ENCODE results near the gene CENPK. TPM values are rescaled to one million over a fixed set of nuclear protein-coding genes. Genes with fewer than 3 reads are reported as not detected.

CENPK gene
- total and polyA plus RNA-seq, 9 of the 15 experiments (the other 6 are each of a cell fraction or from before 2014, with no cell fraction given), result 30.8 to 134 (median 69.0) TPM

DNA sequence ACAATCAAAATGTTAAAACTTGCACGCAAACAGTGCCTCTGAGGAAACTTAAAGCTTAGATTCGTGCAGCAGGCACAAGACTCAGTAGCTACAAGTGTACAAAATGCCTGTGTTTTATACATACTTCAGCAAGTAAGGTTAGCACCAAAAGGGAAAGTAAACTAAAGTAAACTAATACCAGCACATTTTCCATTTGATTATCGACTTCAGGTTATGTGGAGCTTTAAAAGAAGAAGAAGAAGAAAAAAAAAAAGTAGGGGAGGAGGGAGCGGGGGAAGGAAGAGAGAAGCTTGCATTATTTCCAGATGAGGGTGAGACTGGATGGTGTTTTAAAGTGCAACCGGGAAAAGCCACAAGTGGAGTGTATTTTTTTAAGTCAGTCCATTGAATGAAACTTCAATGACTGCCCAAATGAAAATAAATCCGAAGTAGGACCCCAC, 80.7 kb downstream of the CENPK start:
- intact Hi-C loops (cut with micrococcal nuclease), result loop anchor here (2.0 to 5.0 kb wide), 6 partner anchors 80 to 848 kb away; partner anchors contain the start of genes CENPK and PPWD1
- Histone ChIP-seq H2AFZ (ENCODE audit: low read depth, low read length) (peak overlapping the region; percentile 85), H3K27ac (ENCODE audit: extremely low read depth, low read depth, low read length) (peak overlapping the region; percentile 89), H3K27me3 (ENCODE audit: control insufficient read depth in 2 of 2, insufficient read depth in 2 of 2, low read length in 2 of 2) (no peaks in the 10 kb centered on the region), H3K9ac (ENCODE audit: insufficient read depth in 1 of 2, low read depth in 2 of 2, low read length in 2 of 2) (peak overlapping the region in 1 of 2 experiments; percentile 72; a peak in 2 of 4 replicates), H3K36me3 (ENCODE audit: control insufficient read depth, insufficient read depth, low read length) (no peaks in the 10 kb centered on the region), H3K9me3 (replicated peaks; ENCODE audit: control insufficient read depth, insufficient read depth, low read depth, low read length) (no peaks in the 10 kb centered on the region), H3K9me1 (ENCODE audit: control insufficient read depth, insufficient read depth, low read length) (no peaks in the 10 kb centered on the region), H3K4me3 (peak overlapping the region; percentile 50), H3K4me2 (ENCODE audit: insufficient read depth, low read length) (peak overlapping the region; percentile 87), H3K4me1 (replicated peaks in 1 of 2; ENCODE audit: control insufficient read depth in 2 of 2, insufficient read depth in 2 of 2, low read length in 2 of 2) (peaks cover 0 to 11% of the 10 kb centered on the region in 2 experiments; a peak in 1 of 5 replicates), H4K20me1 (replicated peaks; ENCODE audit: control insufficient read depth, insufficient read depth, low read length) (no peaks in the 10 kb centered on the region), H3K79me2 (ENCODE audit: control insufficient read depth, insufficient read depth, low read length) (peaks cover 16% of the 10 kb centered on the region; the same call in 2 of the 3 replicates)
- peak in 3 of 4 experiments; percentile 12 to 16 (median 14) for DNase-seq (ENCODE audit: extremely low read depth in 1 of 4, low spot score in 3 of 4)
- whole genome bisulfite sequencing (ENCODE audit: insufficient coverage, low coverage, missing lambda C conversion rate), result 0% methylated on average over 6 of the region's 6 CpGs
- ChIA-PET POLR2A (interaction anchor here (0.6 to 1.4 kb wide), 7 partner anchors 8 to 692 kb away, joined by 3 to 6 read pairs (median 3); no protein-coding TSS in a partner anchor), CTCF (ENCODE audit: low intra/inter-chr PET ratio) (interaction anchor here (0.7 to 2.7 kb wide), 2 partner anchors 106 to 671 kb away, joined by 4 to 16 read pairs; no protein-coding TSS in a partner anchor)
- TSS peak; percentile 67 for BruUV-seq (replicated peaks)
- in situ Hi-C loops (cut with MboI), result loop anchor here (5.0 to 25.0 kb wide), 4 partner anchors 275 to 845 kb away; no protein-coding TSS in a partner anchor
- no peak for FAIRE-seq
- ATAC-seq, result peak; percentile 11
- TF ChIP-seq, protein P1, sequence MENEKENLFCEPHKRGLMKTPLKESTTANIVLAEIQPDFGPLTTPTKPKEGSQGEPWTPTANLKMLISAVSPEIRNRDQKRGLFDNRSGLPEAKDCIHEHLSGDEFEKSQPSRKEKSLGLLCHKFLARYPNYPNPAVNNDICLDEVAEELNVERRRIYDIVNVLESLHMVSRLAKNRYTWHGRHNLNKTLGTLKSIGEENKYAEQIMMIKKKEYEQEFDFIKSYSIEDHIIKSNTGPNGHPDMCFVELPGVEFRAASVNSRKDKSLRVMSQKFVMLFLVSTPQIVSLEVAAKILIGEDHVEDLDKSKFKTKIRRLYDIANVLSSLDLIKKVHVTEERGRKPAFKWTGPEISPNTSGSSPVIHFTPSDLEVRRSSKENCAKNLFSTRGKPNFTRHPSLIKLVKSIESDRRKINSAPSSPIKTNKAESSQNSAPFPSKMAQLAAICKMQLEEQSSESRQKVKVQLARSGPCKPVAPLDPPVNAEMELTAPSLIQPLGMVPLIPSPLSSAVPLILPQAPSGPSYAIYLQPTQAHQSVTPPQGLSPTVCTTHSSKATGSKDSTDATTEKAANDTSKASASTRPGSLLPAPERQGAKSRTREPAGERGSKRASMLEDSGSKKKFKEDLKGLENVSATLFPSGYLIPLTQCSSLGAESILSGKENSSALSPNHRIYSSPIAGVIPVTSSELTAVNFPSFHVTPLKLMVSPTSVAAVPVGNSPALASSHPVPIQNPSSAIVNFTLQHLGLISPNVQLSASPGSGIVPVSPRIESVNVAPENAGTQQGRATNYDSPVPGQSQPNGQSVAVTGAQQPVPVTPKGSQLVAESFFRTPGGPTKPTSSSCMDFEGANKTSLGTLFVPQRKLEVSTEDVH (IDR thresholded peaks at IDR 0.05; ENCODE audit: low read depth, partially characterized antibody), result no peak
- no peak for TF ChIP-seq EZH2 (IDR thresholded peaks at IDR 0.05; ENCODE audit: borderline replicate concordance, low read depth, low read length)
- no peak for TF ChIP-seq CXXC5 (CRISPR knock-in tag; IDR thresholded peaks at IDR 0.05)
- TF ChIP-seq DMBX1 (CRISPR knock-in tag; IDR thresholded peaks at IDR 0.05; ENCODE audit: borderline replicate concordance), result no peak
- TF ChIP-seq THRAP3 (IDR thresholded peaks at IDR 0.05; ENCODE audit: borderline replicate concordance), result no peak
- TF ChIP-seq ETV6 (IDR thresholded peaks at IDR 0.05; ENCODE audit: borderline replicate concordance in 1 of 2, low read depth in 2 of 2, low read length in 1 of 2), result no peak
- TF ChIP-seq ETV6 (CRISPR knock-in tag; IDR thresholded peaks at IDR 0.05; ENCODE audit: borderline replicate concordance), result no peak
- no peak for TF ChIP-seq U2AF2 (optimal IDR thresholded peaks at IDR 0.05; ENCODE audit: low read depth, low read length)
- TF ChIP-seq, protein P2, sequence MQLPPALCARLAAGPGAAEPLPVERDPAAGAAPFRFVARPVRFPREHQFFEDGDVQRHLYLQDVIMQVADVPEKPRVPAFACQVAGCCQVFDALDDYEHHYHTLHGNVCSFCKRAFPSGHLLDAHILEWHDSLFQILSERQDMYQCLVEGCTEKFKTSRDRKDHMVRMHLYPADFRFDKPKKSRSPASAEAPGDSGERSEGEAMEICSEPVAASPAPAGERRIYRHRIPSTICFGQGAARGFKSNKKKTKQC (CRISPR knock-in tag; IDR thresholded peaks at IDR 0.05), result no peak
- TF ChIP-seq, protein P3, sequence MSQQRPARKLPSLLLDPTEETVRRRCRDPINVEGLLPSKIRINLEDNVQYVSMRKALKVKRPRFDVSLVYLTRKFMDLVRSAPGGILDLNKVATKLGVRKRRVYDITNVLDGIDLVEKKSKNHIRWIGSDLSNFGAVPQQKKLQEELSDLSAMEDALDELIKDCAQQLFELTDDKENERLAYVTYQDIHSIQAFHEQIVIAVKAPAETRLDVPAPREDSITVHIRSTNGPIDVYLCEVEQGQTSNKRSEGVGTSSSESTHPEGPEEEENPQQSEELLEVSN (IDR thresholded peaks at IDR 0.05; ENCODE audit: borderline replicate concordance in 1 of 2, extremely low read depth in 1 of 2, insufficient read depth in 1 of 2, insufficient read length in 1 of 2, low read depth in 1 of 2, low read length in 1 of 2, poor library complexity in 1 of 2, severe bottlenecking in 1 of 2), result no peak
- no peak for TF ChIP-seq PURB (CRISPR knock-in tag; IDR thresholded peaks at IDR 0.05; ENCODE audit: low read depth)
- no peak for TF ChIP-seq NR2C2 (CRISPR knock-in tag; IDR thresholded peaks at IDR 0.05)
- no peak for TF ChIP-seq NR2C2 (tag; IDR thresholded peaks at IDR 0.05)
- no peak for TF ChIP-seq KDM4B (IDR thresholded peaks at IDR 0.05; ENCODE audit: borderline replicate concordance in 2 of 2, low read depth in 1 of 2)

Measured in K562 (cell line).